GM10266 (cell line): Measurements from ENCODE around the gene DCLK2.

ENCODE experiments used
- DNase-seq: peaks from one replicate; pipeline ENCODE4 v3.0.0; 2012; ENCODE audit errors: extremely low spot score
- CTCF ChIP-seq: IDR thresholded peaks from 2 replicates; pipeline ENCODE4 v1.5.1; 2012; ENCODE audit warnings: mild to moderate bottlenecking, low read depth; ENCODE audit not compliant: control insufficient read depth, insufficient read depth; ENCODE audit errors: missing control alignments

The DCLK2 gene

GRCh38 chr4:150256225-150256620 is 178.0 kb downstream of the DCLK2 start:
- TF ChIP-seq CTCF: no peak
- no peak for DNase-seq

GRCh38 chr4:150256841-150257730 is 178.8 kb downstream of the DCLK2 start:
- TF ChIP-seq CTCF: no peak
- DNase-seq: no peak

- DNase-seq: no peak
- TF ChIP-seq CTCF: no peak
Observed at GRCh38 chr4:150258569-150258968, 180.3 kb downstream of the DCLK2 start.

GRCh38 chr4:150259861-150260567 is 181.8 kb downstream of the DCLK2 start:
- DNase-seq: no peak
- peak; percentile 10 for TF ChIP-seq CTCF

- no peak for DNase-seq
- no peak for TF ChIP-seq CTCF
Observed at GRCh38 chr4:150261571-150261970, 183.3 kb downstream of the DCLK2 start.

GRCh38 chr4:150262611-150263010 is 184.4 kb downstream of the DCLK2 start:
- no peak for DNase-seq
- TF ChIP-seq CTCF: no peak
